ENCODE measurements around the gene CCDC178. TPM values are rescaled to one million over a fixed set of nuclear protein-coding genes. Genes with fewer than 3 reads are reported as not detected.

Gene CCDC178
- total RNA-seq, 2 donors from 2014 or later: 0.22 to 0.29 TPM

DNA sequence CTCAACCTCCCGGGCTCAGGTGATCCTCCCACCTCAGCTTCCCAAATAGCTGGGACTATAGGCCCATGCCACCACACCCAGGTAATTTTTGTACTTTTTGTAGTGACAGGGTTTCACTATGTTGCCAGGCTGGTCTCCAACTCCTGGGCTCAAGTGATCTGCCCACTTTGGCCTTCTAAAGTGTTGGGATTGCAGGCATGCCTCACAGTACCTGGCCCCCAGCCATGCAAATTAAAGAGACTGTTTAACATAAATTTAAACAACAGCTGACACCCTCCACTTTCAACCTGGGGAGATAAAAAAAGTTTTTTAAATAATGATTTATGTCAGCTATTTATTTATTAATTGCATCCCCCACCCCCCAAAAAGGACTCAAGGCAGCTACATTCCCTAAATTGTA is 234.7 kb downstream of the CCDC178 start:
- Histone ChIP-seq H3K9ac (ENCODE audit: extremely low read depth, low read length, poor library complexity, severe bottlenecking) (no peak overlapping the region), H3K27me3 (ENCODE audit: control insufficient read depth, insufficient read depth, low read length, poor library complexity, severe bottlenecking) (no peaks in the 10 kb centered on the region), H3K4me3 (ENCODE audit: low read length) (no peak overlapping the region), H3K27ac (ENCODE audit: low read depth, low read length) (no peak overlapping the region), H3K4me1 (ENCODE audit: control insufficient read depth, insufficient read depth, low read length) (no peaks in the 10 kb centered on the region), H3K9me3 (ENCODE audit: control insufficient read depth, low read length) (no peaks in the 10 kb centered on the region), H3K36me3 (ENCODE audit: control insufficient read depth, insufficient read depth, low read length) (no peaks in the 10 kb centered on the region)
- no peak for DNase-seq
- Mint-ChIP-seq H3K27ac (no peak overlapping the region), H3K9me3 (no peaks in the 10 kb centered on the region), H3K4me3 (no peak overlapping the region), H3K27me3 (ENCODE audit: insufficient read depth) (no peaks in the 10 kb centered on the region), H3K36me3 (ENCODE audit: low read depth) (no peaks in the 10 kb centered on the region), H3K4me1 (peaks cover 2% of the 10 kb centered on the region)
- TF ChIP-seq, protein P1, sequence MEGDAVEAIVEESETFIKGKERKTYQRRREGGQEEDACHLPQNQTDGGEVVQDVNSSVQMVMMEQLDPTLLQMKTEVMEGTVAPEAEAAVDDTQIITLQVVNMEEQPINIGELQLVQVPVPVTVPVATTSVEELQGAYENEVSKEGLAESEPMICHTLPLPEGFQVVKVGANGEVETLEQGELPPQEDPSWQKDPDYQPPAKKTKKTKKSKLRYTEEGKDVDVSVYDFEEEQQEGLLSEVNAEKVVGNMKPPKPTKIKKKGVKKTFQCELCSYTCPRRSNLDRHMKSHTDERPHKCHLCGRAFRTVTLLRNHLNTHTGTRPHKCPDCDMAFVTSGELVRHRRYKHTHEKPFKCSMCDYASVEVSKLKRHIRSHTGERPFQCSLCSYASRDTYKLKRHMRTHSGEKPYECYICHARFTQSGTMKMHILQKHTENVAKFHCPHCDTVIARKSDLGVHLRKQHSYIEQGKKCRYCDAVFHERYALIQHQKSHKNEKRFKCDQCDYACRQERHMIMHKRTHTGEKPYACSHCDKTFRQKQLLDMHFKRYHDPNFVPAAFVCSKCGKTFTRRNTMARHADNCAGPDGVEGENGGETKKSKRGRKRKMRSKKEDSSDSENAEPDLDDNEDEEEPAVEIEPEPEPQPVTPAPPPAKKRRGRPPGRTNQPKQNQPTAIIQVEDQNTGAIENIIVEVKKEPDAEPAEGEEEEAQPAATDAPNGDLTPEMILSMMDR (conservative IDR thresholded peaks at IDR 0.05): no peak
- WGBS, 2 experiments (ENCODE audit: insufficient coverage in 1 of 2, insufficient read length in 1 of 2): 83 to 89% methylated on average over 1 of the region's 1 CpG

DNA sequence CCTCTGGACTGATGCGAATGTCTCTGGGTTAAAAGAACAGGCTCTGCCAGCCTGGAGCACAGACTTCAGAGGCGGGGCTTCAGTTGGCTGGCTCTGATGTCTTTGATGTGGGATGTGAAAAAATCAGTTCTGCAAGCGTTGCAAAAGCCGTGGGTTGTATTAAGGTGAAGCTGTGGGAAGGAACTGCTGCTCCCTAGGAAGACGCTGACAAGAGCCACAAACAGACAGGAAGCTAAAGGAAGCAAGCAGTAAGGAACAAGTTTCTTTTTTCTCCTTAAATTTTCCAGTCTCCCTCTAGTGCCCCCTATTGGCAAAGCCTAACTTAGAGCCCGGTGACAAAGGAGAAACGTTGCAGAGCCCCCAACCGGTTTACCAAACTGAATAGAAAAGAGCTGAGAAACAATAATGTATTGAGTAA is 239.0 kb downstream of the CCDC178 start:
- H3K4me1 ChIP-seq (ENCODE audit: control insufficient read depth, insufficient read depth, low read length): no peaks in the 10 kb centered on the region
- Mint-ChIP-seq H3K4me3 (peak overlapping the region; percentile 28), H3K27ac (no peak overlapping the region), H3K36me3 (ENCODE audit: low read depth) (no peaks in the 10 kb centered on the region), H3K9me3 (no peaks in the 10 kb centered on the region), H3K27me3 (ENCODE audit: insufficient read depth) (no peaks in the 10 kb centered on the region), H3K4me1 (peaks cover 2% of the 10 kb centered on the region)
- no peak overlapping the region for H3K9ac ChIP-seq (ENCODE audit: extremely low read depth, low read length, poor library complexity, severe bottlenecking)
- H3K9me3 ChIP-seq (ENCODE audit: control insufficient read depth, low read length): no peaks in the 10 kb centered on the region
- no peaks in the 10 kb centered on the region for H3K36me3 ChIP-seq (ENCODE audit: control insufficient read depth, insufficient read depth, low read length)
- H3K27ac ChIP-seq (ENCODE audit: low read depth, low read length): no peak overlapping the region
- TF ChIP-seq, protein P1 (conservative IDR thresholded peaks at IDR 0.05): peak; percentile 90
- peak; percentile 86 for DNase-seq
- 29 to 30% methylated on average over 3 to 8 of the region's 8 CpGs for WGBS, 2 experiments (ENCODE audit: insufficient coverage in 1 of 2, insufficient read length in 1 of 2)
- H3K4me3 ChIP-seq (ENCODE audit: low read length): no peak overlapping the region
- H3K27me3 ChIP-seq (ENCODE audit: control insufficient read depth, insufficient read depth, low read length, poor library complexity, severe bottlenecking): no peaks in the 10 kb centered on the region

DNA sequence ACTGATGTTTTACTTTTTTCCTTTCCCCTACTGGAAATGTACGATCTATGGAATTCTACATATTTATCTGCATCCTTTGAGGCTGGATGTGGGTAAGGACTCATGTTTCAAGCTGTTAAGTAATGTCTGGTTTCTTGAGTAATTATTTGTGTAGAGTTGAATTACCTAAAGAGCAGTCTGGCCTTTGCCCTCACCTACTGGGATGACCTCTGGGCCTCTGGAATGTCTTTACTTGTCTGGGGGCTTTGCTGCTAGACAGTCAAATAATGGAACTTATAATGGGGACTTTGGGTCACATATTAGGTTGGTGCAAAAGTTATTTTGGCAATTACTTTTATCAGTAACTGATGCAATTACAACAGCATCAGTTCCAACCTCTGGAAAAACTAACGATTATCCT is 244.7 kb downstream of the CCDC178 start:
- TF ChIP-seq, protein P1 (conservative IDR thresholded peaks at IDR 0.05): no peak
- Mint-ChIP-seq H3K36me3 (ENCODE audit: low read depth) (no peaks in the 10 kb centered on the region), H3K27me3 (ENCODE audit: insufficient read depth) (no peaks in the 10 kb centered on the region), H3K4me3 (no peak overlapping the region), H3K4me1 (no peaks in the 10 kb centered on the region), H3K9me3 (no peaks in the 10 kb centered on the region), H3K27ac (no peak overlapping the region)
- DNase-seq: no peak
- no peak overlapping the region for H3K27ac ChIP-seq (ENCODE audit: low read depth, low read length)
- H3K27me3 ChIP-seq (ENCODE audit: control insufficient read depth, insufficient read depth, low read length, poor library complexity, severe bottlenecking): no peaks in the 10 kb centered on the region
- no peak overlapping the region for H3K9ac ChIP-seq (ENCODE audit: extremely low read depth, low read length, poor library complexity, severe bottlenecking)
- WGBS, 2 experiments (ENCODE audit: insufficient coverage in 1 of 2, insufficient read length in 1 of 2): 67 to 77% methylated on average over 1 of the region's 2 CpGs
- no peaks in the 10 kb centered on the region for H3K36me3 ChIP-seq (ENCODE audit: control insufficient read depth, insufficient read depth, low read length)
- H3K4me1 ChIP-seq (ENCODE audit: control insufficient read depth, insufficient read depth, low read length): no peaks in the 10 kb centered on the region
- H3K4me3 ChIP-seq (ENCODE audit: low read length): no peak overlapping the region
- H3K9me3 ChIP-seq (ENCODE audit: control insufficient read depth, low read length): no peaks in the 10 kb centered on the region

Measured in endodermal cell (in vitro differentiated cells).